HEK293 (cell line): ENCODE data around the gene OPN5.

Source experiments
- HOXA7 ChIP-seq: sonication (generic); formaldehyde crosslinking; IDR thresholded peaks from 2 replicates; pipeline ENCODE4 v1.8.1; 2022; ENCODE audit warnings: missing genetic modification reagents, borderline replicate concordance
- HOXD13 ChIP-seq: sonication (generic); formaldehyde crosslinking; IDR thresholded peaks from 2 replicates; pipeline ENCODE4 v1.8.0; 2022; ENCODE audit warnings: missing genetic modification reagents, borderline replicate concordance
- KLF16 ChIP-seq: fragments of 450-650 bp; formaldehyde crosslinking; IDR thresholded peaks from 2 replicates; pipeline ENCODE4 v1.5.1; 2017; ENCODE audit warnings: missing biosample characterization, missing genetic modification characterization
- KLF7 ChIP-seq: fragments of 450-650 bp; formaldehyde crosslinking; IDR thresholded peaks from 2 replicates; pipeline ENCODE4 v1.5.1; 2016; ENCODE audit warnings: missing biosample characterization, missing genetic modification characterization, borderline replicate concordance
- KLF9 ChIP-seq: fragments of 450-650 bp; formaldehyde crosslinking; IDR thresholded peaks from 2 replicates; pipeline ENCODE4 v1.5.1; 2016; ENCODE audit warnings: missing biosample characterization, missing genetic modification characterization, low read depth
- MYNN ChIP-seq: fragments of 450-650 bp; formaldehyde crosslinking; IDR thresholded peaks from 2 replicates; pipeline ENCODE4 v1.5.1; 2016; ENCODE audit warnings: missing biosample characterization, missing genetic modification characterization, borderline replicate concordance
- SCRT2 ChIP-seq: fragments of 450-650 bp; formaldehyde crosslinking; IDR thresholded peaks from 2 replicates; pipeline ENCODE4 v1.5.1; 2016; ENCODE audit warnings: missing biosample characterization, missing genetic modification characterization
- SP7 ChIP-seq: fragments of 450-650 bp; formaldehyde crosslinking; IDR thresholded peaks from 2 replicates; pipeline ENCODE4 v1.5.1; 2016; ENCODE audit warnings: missing biosample characterization, missing genetic modification characterization
- YY1 ChIP-seq: fragments of 450-650 bp; formaldehyde crosslinking; IDR thresholded peaks from 2 replicates; pipeline ENCODE4 v1.5.1; 2018; ENCODE audit warnings: missing biosample characterization, missing genetic modification characterization
- ZEB2 ChIP-seq: fragments of 450-650 bp; formaldehyde crosslinking; IDR thresholded peaks from 2 replicates; pipeline ENCODE4 v1.5.1; 2016; ENCODE audit warnings: missing biosample characterization, missing genetic modification characterization
- ZFP3 ChIP-seq: fragments of 450-650 bp; formaldehyde crosslinking; IDR thresholded peaks from 2 replicates; pipeline ENCODE4 v1.5.1; 2016; ENCODE audit warnings: low read depth, missing biosample characterization, missing genetic modification characterization
- ZNF2 ChIP-seq: fragments of 450-650 bp; formaldehyde crosslinking; IDR thresholded peaks from 2 replicates; pipeline ENCODE4 v1.5.1; 2016; ENCODE audit warnings: missing biosample characterization, missing genetic modification characterization
- ZNF350 ChIP-seq: fragments of 450-650 bp; formaldehyde crosslinking; IDR thresholded peaks from 2 replicates; pipeline ENCODE4 v1.5.0; 2017; ENCODE audit warnings: missing biosample characterization, mild to moderate bottlenecking, missing genetic modification characterization
- ZNF391 ChIP-seq: fragments of 450-650 bp; formaldehyde crosslinking; IDR thresholded peaks from 2 replicates; pipeline ENCODE4 v1.5.1; 2016; ENCODE audit warnings: low read depth, missing biosample characterization, missing genetic modification characterization, borderline replicate concordance
- ZNF394 ChIP-seq: fragments of 450-650 bp; formaldehyde crosslinking; IDR thresholded peaks from 2 replicates; pipeline ENCODE4 v1.5.1; 2016; ENCODE audit warnings: missing biosample characterization, missing genetic modification characterization, mild to moderate bottlenecking, moderate library complexity, borderline replicate concordance
- ZNF416 ChIP-seq: fragments of 450-650 bp; formaldehyde crosslinking; IDR thresholded peaks from 2 replicates; pipeline ENCODE4 v1.5.1; 2016; ENCODE audit warnings: missing biosample characterization, missing genetic modification characterization
- ZNF561 ChIP-seq: fragments of 450-650 bp; IDR thresholded peaks from 2 replicates; pipeline ENCODE4 v1.5.1; 2018; ENCODE audit warnings: missing biosample characterization, missing genetic modification characterization, borderline replicate concordance
- ZNF600 ChIP-seq: fragments of 450-650 bp; formaldehyde crosslinking; IDR thresholded peaks from 2 replicates; pipeline ENCODE4 v1.5.1; 2016; ENCODE audit warnings: missing biosample characterization, missing genetic modification characterization
- ZNF658 ChIP-seq: fragments of 450-650 bp; formaldehyde crosslinking; IDR thresholded peaks from 2 replicates; pipeline ENCODE4; 2016; ENCODE audit warnings: missing biosample characterization, missing genetic modification characterization
- ZNF777 ChIP-seq: fragments of 450-650 bp; formaldehyde crosslinking; IDR thresholded peaks from 2 replicates; pipeline ENCODE4 v1.5.1; 2017; ENCODE audit warnings: missing biosample characterization, missing genetic modification characterization, borderline replicate concordance
- ZNF843 ChIP-seq: fragments of 450-650 bp; formaldehyde crosslinking; IDR thresholded peaks from 2 replicates; pipeline ENCODE4 v1.5.1; 2016; ENCODE audit warnings: missing biosample characterization, missing genetic modification characterization
- ZSCAN23 ChIP-seq: fragments of 450-650 bp; formaldehyde crosslinking; IDR thresholded peaks from 2 replicates; pipeline ENCODE4 v1.5.1; 2016; ENCODE audit warnings: missing biosample characterization, missing genetic modification characterization
- ZXDB ChIP-seq: fragments of 450-650 bp; formaldehyde crosslinking; IDR thresholded peaks from 2 replicates; pipeline ENCODE4 v1.5.1; 2016; ENCODE audit warnings: missing biosample characterization, missing genetic modification characterization
- TF ChIP-seq, protein P1 (sequence below): fragments of 450-650 bp; formaldehyde crosslinking; IDR thresholded peaks from 2 replicates; pipeline ENCODE4 v1.5.1; 2016; ENCODE audit warnings: missing biosample characterization, missing genetic modification characterization, low read depth
- TF ChIP-seq, protein P2 (sequence below): fragments of 450-650 bp; formaldehyde crosslinking; IDR thresholded peaks from 2 replicates; pipeline ENCODE4 v1.5.1; 2016; ENCODE audit warnings: missing biosample characterization, missing genetic modification characterization
- TF ChIP-seq, protein P3 (sequence below): fragments of 450-650 bp; formaldehyde crosslinking; IDR thresholded peaks from 2 replicates; pipeline ENCODE4 v1.5.1; 2016; ENCODE audit warnings: missing biosample characterization, missing genetic modification characterization
- TF ChIP-seq, protein P4 (sequence below): fragments of 450-650 bp; IDR thresholded peaks from 2 replicates; pipeline ENCODE4 v1.5.1; 2018; ENCODE audit warnings: missing biosample characterization, missing genetic modification characterization
- TF ChIP-seq, protein P5 (sequence below): fragments of 450-650 bp; formaldehyde crosslinking; IDR thresholded peaks from 2 replicates; pipeline ENCODE4 v1.5.1; 2016; ENCODE audit warnings: missing biosample characterization, missing genetic modification characterization
- TF ChIP-seq, protein P6 (sequence below): fragments of 450-650 bp; formaldehyde crosslinking; IDR thresholded peaks from 2 replicates; pipeline ENCODE4 v1.5.1; 2017; ENCODE audit warnings: missing biosample characterization, missing genetic modification characterization

The OPN5 gene

DNA sequence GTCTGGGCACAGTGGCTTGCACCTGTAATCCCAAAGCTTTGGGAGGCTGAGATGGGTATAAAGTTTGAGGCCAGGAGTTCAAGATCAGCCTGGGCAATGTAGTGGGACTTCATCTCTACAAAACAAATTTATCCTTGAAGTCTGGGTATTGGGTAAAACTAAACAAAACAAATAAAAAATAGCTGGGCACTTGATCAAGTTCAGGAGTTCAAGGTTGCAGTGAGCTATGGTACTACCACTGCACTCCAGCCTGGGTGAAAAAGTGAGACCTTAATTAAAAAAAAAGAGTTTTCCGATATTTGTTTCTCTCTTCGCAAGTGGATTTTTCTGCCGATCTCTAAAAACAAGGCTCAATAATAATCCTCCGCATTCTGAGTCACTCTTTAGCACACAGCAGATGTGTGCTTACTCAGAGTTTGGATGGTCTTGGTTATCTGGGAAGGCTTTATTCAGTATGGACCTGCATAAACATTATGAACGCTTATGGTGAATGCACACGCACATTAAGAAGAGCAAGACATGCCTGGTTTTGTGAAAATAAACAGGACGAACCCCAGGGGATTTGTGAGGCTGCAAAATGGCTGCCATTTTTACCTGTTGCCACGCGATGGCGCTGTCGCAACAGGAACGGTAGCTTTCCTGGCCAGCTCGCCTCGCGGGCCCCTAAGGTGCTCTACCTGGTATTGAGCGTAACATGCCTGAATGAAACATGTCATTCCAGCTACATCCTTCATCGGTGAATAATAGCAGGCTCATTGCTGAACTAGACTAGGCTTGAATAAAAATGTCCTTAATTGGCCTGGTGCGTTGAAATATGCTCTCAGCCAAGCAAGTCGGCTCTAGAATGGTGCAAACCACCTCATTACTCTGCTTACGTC lies 6.0 kb downstream of the OPN5 start (continued):
- TF ChIP-seq ZNF561 (tag by site-specific recombination) (0 out of 2 replicates have a peak, but pooled peaks have one; percentile 45), SP7 (tag by site-specific recombination) (no peak), ZXDB (0 out of 2 replicates have a peak, but pooled peaks have one; percentile 17), HOXD13 (CRISPR knock-in tag) (no peak), ZNF394 (tag by site-specific recombination) (peak; percentile 76; the same call in 1 of the 2 replicates), ZNF843 (0 out of 2 replicates have a peak, but pooled peaks have one; percentile 17), ZNF416 (tag by site-specific recombination) (no peak), ZNF2 (peak; percentile 88), ZEB2 (tag by site-specific recombination) (peak; percentile 61; the same call in 1 of the 2 replicates), ZNF658 (no peak), HOXA7 (no peak), SCRT2 (tag by site-specific recombination) (peak; percentile 48), ZNF777 (no peak), MYNN (tag by site-specific recombination) (no peak), ZNF600 (no peak), KLF7 (tag by site-specific recombination) (no peak), KLF16 (tag by site-specific recombination) (no peak), ZSCAN23 (tag by site-specific recombination) (no peak), YY1 (tag by site-specific recombination) (peak; percentile 82), ZFP3 (tag by site-specific recombination) (no peak), ZNF391 (peak; percentile 27; the same call in 1 of the 2 replicates), KLF9 (no peak), ZNF350 (tag by site-specific recombination) (no peak)
- TF ChIP-seq, protein P1, sequence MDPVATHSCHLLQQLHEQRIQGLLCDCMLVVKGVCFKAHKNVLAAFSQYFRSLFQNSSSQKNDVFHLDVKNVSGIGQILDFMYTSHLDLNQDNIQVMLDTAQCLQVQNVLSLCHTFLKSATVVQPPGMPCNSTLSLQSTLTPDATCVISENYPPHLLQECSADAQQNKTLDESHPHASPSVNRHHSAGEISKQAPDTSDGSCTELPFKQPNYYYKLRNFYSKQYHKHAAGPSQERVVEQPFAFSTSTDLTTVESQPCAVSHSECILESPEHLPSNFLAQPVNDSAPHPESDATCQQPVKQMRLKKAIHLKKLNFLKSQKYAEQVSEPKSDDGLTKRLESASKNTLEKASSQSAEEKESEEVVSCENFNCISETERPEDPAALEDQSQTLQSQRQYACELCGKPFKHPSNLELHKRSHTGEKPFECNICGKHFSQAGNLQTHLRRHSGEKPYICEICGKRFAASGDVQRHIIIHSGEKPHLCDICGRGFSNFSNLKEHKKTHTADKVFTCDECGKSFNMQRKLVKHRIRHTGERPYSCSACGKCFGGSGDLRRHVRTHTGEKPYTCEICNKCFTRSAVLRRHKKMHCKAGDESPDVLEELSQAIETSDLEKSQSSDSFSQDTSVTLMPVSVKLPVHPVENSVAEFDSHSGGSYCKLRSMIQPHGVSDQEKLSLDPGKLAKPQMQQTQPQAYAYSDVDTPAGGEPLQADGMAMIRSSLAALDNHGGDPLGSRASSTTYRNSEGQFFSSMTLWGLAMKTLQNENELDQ (tag by site-specific recombination) = no peak
- TF ChIP-seq, protein P2, sequence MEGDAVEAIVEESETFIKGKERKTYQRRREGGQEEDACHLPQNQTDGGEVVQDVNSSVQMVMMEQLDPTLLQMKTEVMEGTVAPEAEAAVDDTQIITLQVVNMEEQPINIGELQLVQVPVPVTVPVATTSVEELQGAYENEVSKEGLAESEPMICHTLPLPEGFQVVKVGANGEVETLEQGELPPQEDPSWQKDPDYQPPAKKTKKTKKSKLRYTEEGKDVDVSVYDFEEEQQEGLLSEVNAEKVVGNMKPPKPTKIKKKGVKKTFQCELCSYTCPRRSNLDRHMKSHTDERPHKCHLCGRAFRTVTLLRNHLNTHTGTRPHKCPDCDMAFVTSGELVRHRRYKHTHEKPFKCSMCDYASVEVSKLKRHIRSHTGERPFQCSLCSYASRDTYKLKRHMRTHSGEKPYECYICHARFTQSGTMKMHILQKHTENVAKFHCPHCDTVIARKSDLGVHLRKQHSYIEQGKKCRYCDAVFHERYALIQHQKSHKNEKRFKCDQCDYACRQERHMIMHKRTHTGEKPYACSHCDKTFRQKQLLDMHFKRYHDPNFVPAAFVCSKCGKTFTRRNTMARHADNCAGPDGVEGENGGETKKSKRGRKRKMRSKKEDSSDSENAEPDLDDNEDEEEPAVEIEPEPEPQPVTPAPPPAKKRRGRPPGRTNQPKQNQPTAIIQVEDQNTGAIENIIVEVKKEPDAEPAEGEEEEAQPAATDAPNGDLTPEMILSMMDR = peak; percentile 92
- TF ChIP-seq, protein P3, sequence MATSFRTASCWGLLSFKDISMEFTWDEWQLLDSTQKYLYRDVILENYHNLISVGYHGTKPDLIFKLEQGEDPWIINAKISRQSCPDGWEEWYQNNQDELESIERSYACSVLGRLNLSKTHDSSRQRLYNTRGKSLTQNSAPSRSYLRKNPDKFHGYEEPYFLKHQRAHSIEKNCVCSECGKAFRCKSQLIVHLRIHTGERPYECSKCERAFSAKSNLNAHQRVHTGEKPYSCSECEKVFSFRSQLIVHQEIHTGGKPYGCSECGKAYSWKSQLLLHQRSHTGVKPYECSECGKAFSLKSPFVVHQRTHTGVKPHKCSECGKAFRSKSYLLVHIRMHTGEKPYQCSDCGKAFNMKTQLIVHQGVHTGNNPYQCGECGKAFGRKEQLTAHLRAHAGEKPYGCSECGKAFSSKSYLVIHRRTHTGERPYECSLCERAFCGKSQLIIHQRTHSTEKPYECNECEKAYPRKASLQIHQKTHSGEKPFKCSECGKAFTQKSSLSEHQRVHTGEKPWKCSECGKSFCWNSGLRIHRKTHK (tag by site-specific recombination) = no peak
- TF ChIP-seq, protein P4, sequence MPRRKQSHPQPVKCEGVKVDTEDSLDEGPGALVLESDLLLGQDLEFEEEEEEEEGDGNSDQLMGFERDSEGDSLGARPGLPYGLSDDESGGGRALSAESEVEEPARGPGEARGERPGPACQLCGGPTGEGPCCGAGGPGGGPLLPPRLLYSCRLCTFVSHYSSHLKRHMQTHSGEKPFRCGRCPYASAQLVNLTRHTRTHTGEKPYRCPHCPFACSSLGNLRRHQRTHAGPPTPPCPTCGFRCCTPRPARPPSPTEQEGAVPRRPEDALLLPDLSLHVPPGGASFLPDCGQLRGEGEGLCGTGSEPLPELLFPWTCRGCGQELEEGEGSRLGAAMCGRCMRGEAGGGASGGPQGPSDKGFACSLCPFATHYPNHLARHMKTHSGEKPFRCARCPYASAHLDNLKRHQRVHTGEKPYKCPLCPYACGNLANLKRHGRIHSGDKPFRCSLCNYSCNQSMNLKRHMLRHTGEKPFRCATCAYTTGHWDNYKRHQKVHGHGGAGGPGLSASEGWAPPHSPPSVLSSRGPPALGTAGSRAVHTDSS (tag by site-specific recombination) = no peak
- TF ChIP-seq, protein P5, sequence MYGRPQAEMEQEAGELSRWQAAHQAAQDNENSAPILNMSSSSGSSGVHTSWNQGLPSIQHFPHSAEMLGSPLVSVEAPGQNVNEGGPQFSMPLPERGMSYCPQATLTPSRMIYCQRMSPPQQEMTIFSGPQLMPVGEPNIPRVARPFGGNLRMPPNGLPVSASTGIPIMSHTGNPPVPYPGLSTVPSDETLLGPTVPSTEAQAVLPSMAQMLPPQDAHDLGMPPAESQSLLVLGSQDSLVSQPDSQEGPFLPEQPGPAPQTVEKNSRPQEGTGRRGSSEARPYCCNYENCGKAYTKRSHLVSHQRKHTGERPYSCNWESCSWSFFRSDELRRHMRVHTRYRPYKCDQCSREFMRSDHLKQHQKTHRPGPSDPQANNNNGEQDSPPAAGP (tag by site-specific recombination) = no peak
- TF ChIP-seq, protein P6, sequence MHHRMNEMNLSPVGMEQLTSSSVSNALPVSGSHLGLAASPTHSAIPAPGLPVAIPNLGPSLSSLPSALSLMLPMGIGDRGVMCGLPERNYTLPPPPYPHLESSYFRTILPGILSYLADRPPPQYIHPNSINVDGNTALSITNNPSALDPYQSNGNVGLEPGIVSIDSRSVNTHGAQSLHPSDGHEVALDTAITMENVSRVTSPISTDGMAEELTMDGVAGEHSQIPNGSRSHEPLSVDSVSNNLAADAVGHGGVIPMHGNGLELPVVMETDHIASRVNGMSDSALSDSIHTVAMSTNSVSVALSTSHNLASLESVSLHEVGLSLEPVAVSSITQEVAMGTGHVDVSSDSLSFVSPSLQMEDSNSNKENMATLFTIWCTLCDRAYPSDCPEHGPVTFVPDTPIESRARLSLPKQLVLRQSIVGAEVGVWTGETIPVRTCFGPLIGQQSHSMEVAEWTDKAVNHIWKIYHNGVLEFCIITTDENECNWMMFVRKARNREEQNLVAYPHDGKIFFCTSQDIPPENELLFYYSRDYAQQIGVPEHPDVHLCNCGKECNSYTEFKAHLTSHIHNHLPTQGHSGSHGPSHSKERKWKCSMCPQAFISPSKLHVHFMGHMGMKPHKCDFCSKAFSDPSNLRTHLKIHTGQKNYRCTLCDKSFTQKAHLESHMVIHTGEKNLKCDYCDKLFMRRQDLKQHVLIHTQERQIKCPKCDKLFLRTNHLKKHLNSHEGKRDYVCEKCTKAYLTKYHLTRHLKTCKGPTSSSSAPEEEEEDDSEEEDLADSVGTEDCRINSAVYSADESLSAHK (tag by site-specific recombination) = no peak
